OCI-M2 (cell line): Measurements from ENCODE around the gene ATF6B.
"Not testable (repeated sequence)": the region's sequence is repeated elsewhere in the genome, so short reads cannot be mapped to it uniquely, and the experiment has no call there.

ENCODE experiments used
- DNase-seq: peaks from one replicate; lab custom pipeline; 2025; ENCODE audit not compliant: unreplicated experiment; lab: John Stamatoyannopoulos, UW

Gene ATF6B

DNA sequence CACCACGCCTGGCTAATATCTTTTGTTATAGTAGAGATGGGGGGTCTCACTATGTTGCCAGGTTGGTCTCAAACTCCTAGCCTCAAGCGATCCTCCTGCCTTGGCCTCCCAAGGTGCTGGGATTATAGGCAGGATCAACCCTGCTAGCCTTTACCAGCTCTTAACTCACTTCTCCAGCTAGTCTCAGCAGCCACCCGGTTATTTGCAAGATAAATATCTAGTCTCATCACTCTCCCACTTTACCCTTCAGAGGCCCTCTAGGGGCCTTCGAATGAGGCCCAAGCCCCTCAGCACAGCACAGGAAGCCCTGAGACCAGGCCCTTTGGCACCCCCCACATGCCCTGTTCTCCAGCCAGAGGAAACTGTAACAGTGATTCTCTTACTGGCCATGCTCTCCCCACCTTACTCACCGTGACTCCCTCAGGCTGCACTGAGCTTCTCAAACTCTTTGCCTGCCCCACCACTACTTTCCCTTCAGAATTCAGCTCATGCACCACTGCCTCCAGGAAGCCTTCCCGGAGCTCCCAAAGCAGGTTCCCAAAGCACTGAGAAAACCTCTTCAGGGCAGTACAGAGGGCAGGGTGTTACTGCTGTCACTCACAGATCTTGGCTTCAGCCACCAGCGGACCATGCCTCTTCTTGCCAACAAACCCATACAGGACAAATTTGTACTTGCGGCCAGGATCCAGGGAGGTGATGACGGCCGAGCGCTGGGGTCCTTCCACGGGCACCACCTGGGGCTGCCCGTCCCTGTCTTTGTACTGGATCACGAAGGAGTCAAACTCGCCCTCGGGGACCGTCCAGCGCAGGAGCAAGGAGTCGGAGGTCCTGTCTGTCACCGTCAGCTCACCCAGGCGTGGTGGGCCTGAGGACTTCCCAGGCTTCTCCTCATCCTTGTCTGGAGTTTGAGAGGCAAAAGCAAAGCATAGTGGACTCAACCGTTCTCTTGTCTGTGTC is 44.0 kb downstream of the ATF6B start:
- no peak for DNase-seq

- DNase-seq = no peak
Observed at GRCh38 chr6:32082935-32083334, 45.1 kb downstream of the ATF6B start.

DNA sequence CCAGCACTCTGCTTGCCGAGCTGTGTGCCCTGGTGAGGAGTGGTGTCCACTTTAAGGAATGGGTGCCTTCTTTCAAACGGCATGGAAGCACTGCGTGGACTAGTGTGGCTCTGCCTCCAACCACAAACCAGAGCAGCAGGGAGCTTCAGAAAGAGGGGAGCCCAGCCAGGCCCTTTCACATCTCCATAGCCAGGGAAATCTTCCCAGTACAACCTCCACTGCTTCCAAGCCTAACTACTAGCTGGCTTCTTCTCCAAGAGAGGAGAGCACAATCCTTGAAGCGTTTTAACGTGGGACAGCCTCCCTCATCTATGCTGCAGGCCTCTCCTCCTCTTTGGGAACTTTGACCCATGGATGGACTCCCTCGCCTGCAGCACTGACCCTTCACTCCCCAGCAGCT is 45.6 kb downstream of the ATF6B start:
- no peak for DNase-seq

- no peak for DNase-seq
Observed at GRCh38 chr6:32081168-32081990, 46.7 kb downstream of the ATF6B start.

- DNase-seq = no peak
Observed at GRCh38 chr6:32079566-32080290, 48.3 kb downstream of the ATF6B start.

- no peak for DNase-seq
Observed at GRCh38 chr6:32076321-32076809, 51.7 kb downstream of the ATF6B start.

DNA sequence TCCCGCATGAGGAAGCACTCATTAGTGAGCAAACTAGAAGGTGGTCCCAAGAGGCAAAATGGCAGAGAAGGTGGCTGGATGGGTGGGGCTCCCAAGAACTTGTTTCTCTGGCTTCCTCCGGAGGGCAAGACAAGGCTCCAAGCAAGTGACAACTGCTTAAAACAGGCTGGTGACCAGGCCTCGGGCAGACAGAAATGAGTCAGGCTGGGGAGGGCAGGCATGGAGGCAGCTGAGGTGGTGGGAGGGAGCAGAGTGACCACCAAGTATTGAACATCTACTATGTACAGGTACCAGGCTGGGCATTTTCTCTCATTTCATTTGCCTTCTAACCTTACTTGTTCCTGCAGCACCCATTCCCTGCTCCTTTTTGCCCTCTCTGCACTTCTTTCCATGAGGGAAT is 52.3 kb downstream of the ATF6B start:
- DNase-seq = no peak

DNA sequence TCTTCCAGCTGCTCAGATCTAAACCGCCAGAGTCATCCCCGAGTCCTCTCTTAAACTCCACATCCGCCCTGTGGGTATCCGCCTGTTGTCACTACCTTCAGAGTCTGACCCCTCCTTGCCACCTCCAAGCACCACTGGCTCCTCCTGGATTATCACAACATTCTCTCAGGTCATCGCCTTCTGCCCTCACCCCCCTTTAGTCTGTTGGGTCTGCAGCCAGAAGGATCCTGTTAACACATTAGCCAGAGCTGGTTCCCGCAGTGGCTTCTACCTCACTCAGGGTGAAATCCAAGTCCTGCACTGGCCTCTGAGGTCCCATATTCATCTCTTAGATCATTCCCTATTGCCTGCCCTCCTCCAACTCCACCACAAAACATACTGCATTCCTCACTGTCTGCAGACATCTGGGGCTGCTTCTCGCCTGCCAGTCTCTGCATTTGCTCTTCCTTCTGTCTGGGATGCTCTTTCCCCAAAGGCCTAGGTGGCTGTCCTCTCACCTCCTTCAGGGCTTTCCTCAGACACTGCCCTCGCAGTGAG is 53.0 kb downstream of the ATF6B start:
- no peak for DNase-seq

DNA sequence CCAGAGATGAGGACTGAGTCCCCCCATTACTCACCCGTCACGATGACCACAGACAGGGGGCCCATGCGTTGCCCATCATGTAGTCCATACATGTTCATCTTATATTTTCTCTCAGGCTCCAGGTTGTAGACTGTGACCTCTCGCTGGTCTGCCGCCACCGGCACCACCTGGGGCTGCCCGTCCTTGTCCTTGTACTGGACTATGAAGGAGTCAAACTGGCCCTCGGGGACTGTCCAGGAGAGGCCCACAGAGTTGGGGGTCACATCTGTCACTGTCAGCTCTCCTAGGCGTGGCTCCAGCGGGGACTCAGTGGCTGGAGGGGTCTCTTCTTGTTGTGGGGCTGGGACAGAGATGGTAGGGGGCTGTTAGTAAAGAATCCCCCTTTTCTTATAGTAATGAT is 54.4 kb downstream of the ATF6B start:
- no peak for DNase-seq

DNA sequence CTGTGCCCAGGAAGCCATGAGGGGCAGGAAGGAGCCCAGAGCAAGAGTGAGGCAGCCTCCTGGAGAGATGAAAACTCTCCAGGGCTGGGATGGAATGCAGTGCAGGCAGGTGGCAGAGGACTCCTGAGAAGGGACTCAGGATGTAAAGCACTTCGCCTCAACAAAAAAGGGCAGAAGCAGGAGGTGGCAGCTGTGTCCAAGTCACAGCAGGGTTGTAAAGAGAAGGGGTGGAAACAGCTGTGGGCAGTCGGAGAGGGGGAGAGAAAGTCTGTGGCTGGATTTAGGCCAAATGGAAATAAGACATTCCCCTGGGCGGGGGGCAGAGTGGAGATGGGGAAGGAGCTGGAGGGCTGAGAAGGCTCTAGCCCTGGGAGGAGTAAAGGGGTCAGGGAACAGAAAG is 54.9 kb downstream of the ATF6B start:
- no peak for DNase-seq

DNA sequence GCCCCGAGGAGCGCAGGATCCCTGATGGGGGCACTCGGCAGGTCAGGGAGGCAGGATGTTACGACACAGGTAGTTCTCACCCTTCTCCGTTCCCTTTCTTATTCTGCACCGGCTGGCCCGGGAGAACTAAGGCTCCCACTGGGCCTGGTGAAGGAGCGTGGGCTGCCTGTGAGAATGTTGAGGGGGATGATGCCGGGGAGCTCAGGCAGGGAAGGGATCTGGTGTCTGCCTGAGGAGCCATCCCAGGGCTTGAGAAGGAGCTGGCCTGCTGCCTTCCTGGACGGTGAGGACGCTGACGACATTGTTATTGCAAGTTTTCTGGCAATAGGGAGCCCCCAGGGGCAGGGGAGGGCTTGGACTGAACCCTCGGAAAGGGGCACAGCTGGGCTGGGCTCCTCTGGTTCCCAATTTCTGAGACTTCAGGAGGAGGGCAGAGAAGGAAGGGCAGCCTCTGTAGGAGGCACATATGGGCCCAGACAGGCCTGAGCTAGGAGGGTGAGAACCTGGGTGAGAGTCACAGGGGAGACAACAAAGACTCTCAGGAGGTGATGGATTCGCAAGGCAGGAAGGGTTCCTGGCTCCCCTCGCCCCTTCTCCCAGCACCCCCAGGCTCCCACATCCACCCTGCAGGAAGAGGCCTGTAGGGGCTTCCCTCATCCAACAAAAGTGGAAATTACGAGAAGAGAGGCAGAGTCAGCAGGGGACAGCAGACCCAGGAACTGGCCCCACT is 57.1 kb downstream of the ATF6B start:
- no peak for DNase-seq

DNA sequence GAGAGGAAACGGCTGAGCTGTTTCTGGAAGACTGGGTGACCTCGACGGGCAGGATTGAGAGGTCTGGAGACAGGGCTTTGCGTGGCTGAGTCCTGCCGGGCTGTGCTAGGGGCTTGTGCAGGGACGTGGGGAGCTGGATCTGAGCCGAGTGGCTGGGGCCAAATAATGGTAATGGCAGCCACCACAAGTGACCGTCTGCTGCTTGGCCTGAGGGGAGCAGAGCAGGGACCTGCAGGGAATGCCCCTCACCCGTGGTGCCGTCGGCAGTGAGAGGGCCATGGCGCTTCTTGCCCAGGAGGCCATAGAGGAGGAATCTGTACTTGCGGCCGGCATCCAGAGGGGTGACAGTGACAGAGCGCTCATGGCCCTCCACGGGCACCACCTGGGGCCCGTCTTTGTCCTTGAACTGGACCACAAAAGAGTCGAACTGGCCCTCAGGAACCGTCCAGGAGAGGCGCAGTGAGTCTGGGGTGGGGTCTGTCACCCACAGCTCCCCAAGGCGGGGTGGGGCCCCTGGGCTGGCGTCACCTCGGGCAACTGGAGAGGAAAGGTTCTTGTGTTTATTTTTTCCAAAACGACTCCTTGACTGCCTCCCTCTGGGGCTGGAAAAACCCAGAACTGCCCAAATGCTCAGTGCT is 58.0 kb downstream of the ATF6B start:
- no peak for DNase-seq

- DNase-seq = no peak
Observed at GRCh38 chr6:32069460-32069859, 58.6 kb downstream of the ATF6B start.

GRCh38 chr6:32068867-32069266 is 59.2 kb downstream of the ATF6B start:
- DNase-seq = no peak

DNA sequence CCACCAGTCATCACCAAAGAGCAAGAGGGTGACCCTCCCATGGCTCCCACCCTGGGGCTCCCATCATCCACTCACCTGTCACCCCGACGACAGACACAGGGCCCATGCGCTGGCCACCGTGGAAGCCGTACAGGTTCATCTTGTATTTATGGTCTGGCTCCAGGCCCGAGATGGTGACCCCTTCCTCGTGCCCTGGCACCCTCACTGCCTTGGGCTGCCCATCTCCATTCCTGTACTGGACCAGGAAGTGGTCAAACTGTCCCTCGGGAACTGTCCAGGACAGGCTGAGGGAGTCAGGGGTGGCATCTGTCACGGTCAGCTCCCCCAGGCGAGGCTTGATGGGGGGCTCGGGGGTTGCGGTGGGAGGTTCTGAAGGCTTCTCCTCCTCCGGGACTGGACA is 59.7 kb downstream of the ATF6B start:
- not testable (repeated sequence) for DNase-seq

DNA sequence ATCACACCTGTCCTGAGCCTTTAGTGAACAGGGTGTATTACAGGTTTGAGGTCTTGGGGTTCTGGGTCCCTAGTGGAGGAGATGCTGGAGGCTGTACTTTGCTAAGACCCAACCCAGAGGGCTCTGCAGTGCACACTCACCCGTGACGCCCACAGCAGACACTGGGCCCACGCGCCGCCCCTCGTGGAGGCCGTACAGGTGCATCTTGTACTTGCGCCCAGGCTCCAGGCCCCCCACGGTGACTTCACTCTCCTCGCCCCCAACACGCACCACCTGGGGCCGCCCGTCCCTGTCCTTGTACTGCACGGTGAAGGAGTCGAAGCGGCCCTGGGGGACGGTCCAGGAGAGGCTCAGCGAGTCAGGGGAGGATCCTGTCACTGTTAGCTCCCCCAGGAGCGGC is 60.5 kb downstream of the ATF6B start:
- not testable (repeated sequence) for DNase-seq
